Breast epithelium (tissue), 3 donors: Measurements from ENCODE around the gene ERN2.

Experiments used
- POLR2AphosphoS5 ChIP-seq, 3 donors: sonication (generic); formaldehyde crosslinking; IDR thresholded peaks; one replicate each; pipeline ENCODE4 v1.6.1; 2017; ENCODE audit warnings: antibody characterized with exemption in 3 of 3
- TF ChIP-seq, protein P1 (sequence below), 3 donors: fragments of 450-650 bp; IDR thresholded peaks; one replicate each; pipeline ENCODE4 v1.5.1; 2016 to 2017; ENCODE audit warnings: antibody characterized with exemption in 3 of 3, mild to moderate bottlenecking in 3 of 3, moderate library complexity in 3 of 3

DNA sequence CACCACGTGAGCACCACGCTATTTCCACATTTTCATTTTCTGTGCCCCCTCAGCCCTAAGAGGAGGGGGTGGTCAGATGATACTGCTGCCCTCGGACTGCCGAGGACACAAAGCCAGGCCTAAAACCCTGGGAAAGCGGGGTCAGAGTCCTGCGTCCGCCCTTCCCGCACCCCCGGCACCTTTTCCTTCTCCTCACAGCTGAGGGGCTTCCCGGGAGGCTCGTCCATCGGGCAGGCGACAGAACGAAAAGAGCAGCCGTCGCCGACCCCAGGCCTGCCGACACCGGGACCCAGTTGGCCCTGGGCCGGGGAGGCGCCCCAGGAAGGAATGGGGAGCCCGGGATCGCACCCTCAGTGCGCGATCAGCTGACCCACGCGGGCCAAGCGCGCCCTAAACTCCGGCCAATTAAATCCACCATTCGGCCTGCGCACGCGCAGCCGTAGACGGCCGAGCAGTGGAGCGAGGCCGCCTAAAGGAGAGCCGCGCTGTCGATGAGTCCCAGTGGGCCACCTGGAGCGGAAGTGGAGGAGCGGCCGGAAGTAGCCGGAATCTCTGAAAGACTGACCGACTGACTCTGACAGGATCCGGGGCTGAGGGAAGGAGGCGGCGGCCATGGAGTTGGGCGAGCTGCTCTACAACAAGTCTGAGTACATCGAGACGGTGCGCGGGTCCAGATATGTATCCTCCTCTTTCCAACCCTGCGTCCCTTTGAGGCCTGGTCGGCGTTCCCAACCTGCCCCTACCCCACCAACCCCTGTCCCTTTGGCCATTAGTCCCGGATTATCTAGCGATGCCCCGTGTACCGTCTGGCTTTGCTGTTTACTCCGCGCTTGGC lies 71.9 kb downstream of the ERN2 start, which contains the start of the genes DCTN5 and PALB2:
- peak in 2 of 3 donors; percentile 44 to 73 for TF ChIP-seq POLR2AphosphoS5 (IDR thresholded peaks at IDR 0.05)
- TF ChIP-seq, protein P1, sequence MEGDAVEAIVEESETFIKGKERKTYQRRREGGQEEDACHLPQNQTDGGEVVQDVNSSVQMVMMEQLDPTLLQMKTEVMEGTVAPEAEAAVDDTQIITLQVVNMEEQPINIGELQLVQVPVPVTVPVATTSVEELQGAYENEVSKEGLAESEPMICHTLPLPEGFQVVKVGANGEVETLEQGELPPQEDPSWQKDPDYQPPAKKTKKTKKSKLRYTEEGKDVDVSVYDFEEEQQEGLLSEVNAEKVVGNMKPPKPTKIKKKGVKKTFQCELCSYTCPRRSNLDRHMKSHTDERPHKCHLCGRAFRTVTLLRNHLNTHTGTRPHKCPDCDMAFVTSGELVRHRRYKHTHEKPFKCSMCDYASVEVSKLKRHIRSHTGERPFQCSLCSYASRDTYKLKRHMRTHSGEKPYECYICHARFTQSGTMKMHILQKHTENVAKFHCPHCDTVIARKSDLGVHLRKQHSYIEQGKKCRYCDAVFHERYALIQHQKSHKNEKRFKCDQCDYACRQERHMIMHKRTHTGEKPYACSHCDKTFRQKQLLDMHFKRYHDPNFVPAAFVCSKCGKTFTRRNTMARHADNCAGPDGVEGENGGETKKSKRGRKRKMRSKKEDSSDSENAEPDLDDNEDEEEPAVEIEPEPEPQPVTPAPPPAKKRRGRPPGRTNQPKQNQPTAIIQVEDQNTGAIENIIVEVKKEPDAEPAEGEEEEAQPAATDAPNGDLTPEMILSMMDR (IDR thresholded peaks at IDR 0.05): no peak
